H1 (cell line): ENCODE measurements around the gene IL22RA2. TPM values are rescaled to one million over a fixed set of nuclear protein-coding genes. Genes with fewer than 3 reads are reported as not detected.

ENCODE experiments used
- CTCF ChIA-PET: fragments of 300-600 bp; sonication (Branson Sonifier 250); formaldehyde crosslinking; loops from one replicate; lab custom pipeline; 2021; ENCODE audit not compliant: partially characterized antibody; lab: Charles Lee
- POLR2A ChIA-PET: fragments of 300-600 bp; sonication (Branson Sonifier 250); formaldehyde crosslinking; loops from one replicate; lab custom pipeline; 2021; ENCODE audit warnings: inconsistent platforms; ENCODE audit not compliant: partially characterized antibody; lab: Charles Lee
- DNase-seq, 2 experiments: peaks; one replicate each; pipeline versions ENCODE4 v3.0.0 to v3.0.0-alpha.2; 2010 to 2022; ENCODE audit warnings: low spot score in 2 of 2, low read depth in 1 of 2, mixed read lengths in 1 of 2
- FAIRE-seq: peaks from 2 replicates; lab custom pipeline; 2011; peaks lifted over from hg19 to GRCh38; lab: Jason Lieb, UNC
- H2AFZ ChIP-seq: 2 replicates; pipeline ENCODE4 v1.8.1; 2012; ENCODE audit warnings: low read length, inconsistent platforms
- H2AK5ac ChIP-seq: 2 replicates; pipeline ENCODE4 v1.6.1; 2013; ENCODE audit warnings: low read depth, low read length
- H2BK120ac ChIP-seq: replicated peaks from 2 replicates; pipeline ENCODE3; 2013; ENCODE audit warnings: low read depth, low read length, inconsistent platforms
- H2BK12ac ChIP-seq: 2 replicates; pipeline ENCODE4 v1.6.1; 2013; ENCODE audit warnings: low read depth, low read length
- H2BK15ac ChIP-seq: 2 replicates; pipeline ENCODE4 v1.6.1; 2013; ENCODE audit warnings: low read length
- H2BK20ac ChIP-seq: 2 replicates; pipeline ENCODE4 v1.6.1; 2013; ENCODE audit warnings: low read length
- H2BK5ac ChIP-seq: 2 replicates; pipeline ENCODE4 v1.6.1; 2013; ENCODE audit warnings: low read depth, low read length
- H3K14ac ChIP-seq: 2 replicates; pipeline ENCODE4 v1.6.1; 2013; ENCODE audit warnings: inconsistent platforms; ENCODE audit not compliant: insufficient read length
- H3K18ac ChIP-seq: 2 replicates; pipeline ENCODE4 v1.6.1; 2013; ENCODE audit warnings: low read length; ENCODE audit errors: extremely low read depth
- H3K23ac ChIP-seq: 2 replicates; pipeline ENCODE4 v1.6.1; 2013; ENCODE audit warnings: inconsistent platforms; ENCODE audit not compliant: insufficient read length
- H3K23me2 ChIP-seq: 2 replicates; pipeline ENCODE4 v1.6.1; 2013; ENCODE audit warnings: low read depth, low read length
- H3K27ac ChIP-seq: 2 replicates; pipeline ENCODE4 v1.6.1; 2011; ENCODE audit warnings: low read depth, low read length, inconsistent platforms
- H3K27me3 ChIP-seq, 4 experiments: replicated peaks in 1 of 4; 1 replicate in 1 of 4; 2 replicates in 3 of 4; pipeline versions ENCODE4 v1.6.1 to v1.8.1; 2011 to 2013; ENCODE audit warnings: low read length in 3 of 4, mild to moderate bottlenecking in 3 of 4, inconsistent platforms in 2 of 4, mixed read lengths in 2 of 4, moderate library complexity in 1 of 4; ENCODE audit not compliant: control insufficient read depth in 3 of 4, insufficient read depth in 3 of 4; ENCODE audit errors: extremely low read depth in 1 of 4
- H3K36me3 ChIP-seq, 4 experiments: 2 replicates each; pipeline versions ENCODE4 v1.6.1 to v1.8.1; 2011 to 2013; ENCODE audit warnings: mild to moderate bottlenecking in 4 of 4, low read length in 3 of 4, moderate library complexity in 2 of 4, control low read depth in 1 of 4, inconsistent platforms in 1 of 4; ENCODE audit not compliant: insufficient read depth in 4 of 4, control insufficient read depth in 2 of 4
- H3K4ac ChIP-seq: replicated peaks from 2 replicates; pipeline ENCODE3; 2013; ENCODE audit warnings: low read length, low read depth, mixed read lengths, inconsistent platforms; ENCODE audit not compliant: insufficient read length
- H3K4me1 ChIP-seq, 4 experiments: replicated peaks in 1 of 4; 1 replicate in 1 of 4; 2 replicates in 3 of 4; pipeline versions ENCODE4 v1.6.1 to v1.8.1; 2011 to 2013; ENCODE audit warnings: low read length in 3 of 4, inconsistent platforms in 2 of 4, mixed read lengths in 1 of 4; ENCODE audit not compliant: insufficient read depth in 4 of 4, control insufficient read depth in 3 of 4
- H3K4me2 ChIP-seq, 2 experiments: 2 replicates each; pipeline versions ENCODE4 v1.6.1 to v1.8.1; 2011 to 2013; ENCODE audit warnings: low read depth in 2 of 2, low read length in 2 of 2, control low read depth in 1 of 2, inconsistent platforms in 1 of 2, mild to moderate bottlenecking in 1 of 2; ENCODE audit not compliant: insufficient read depth in 1 of 2
- H3K4me3 ChIP-seq, 4 experiments: fragments of 200-600, 300-600 bp in 1 of 4; sonication (generic), shearing (Covaris generic), sonication (Bioruptor Twin) in 1 of 4; 2 replicates each; pipeline versions ENCODE4 v1.5.1 to v1.8.1; 2011 to 2016; ENCODE audit warnings: low read length in 4 of 4, low read depth in 3 of 4, control low read depth in 2 of 4, inconsistent platforms in 2 of 4, mild to moderate bottlenecking in 2 of 4, mixed read lengths in 1 of 4, moderate library complexity in 1 of 4; ENCODE audit not compliant: insufficient read depth in 2 of 4; ENCODE audit errors: extremely low read depth in 1 of 4
- H3K56ac ChIP-seq: replicated peaks from 2 replicates; pipeline ENCODE3; 2013; ENCODE audit warnings: low read depth, mild to moderate bottlenecking, mixed read lengths, low read length, inconsistent platforms; ENCODE audit not compliant: insufficient read length
- H3K79me1 ChIP-seq: 2 replicates; pipeline ENCODE4 v1.6.1; 2013; ENCODE audit warnings: low read depth, low read length, control low read depth
- H3K79me2 ChIP-seq, 2 experiments: 2 replicates each; pipeline versions ENCODE4 v1.6.1 to v1.8.1; 2012 to 2013; ENCODE audit warnings: low read length in 2 of 2, mild to moderate bottlenecking in 2 of 2, inconsistent platforms in 1 of 2; ENCODE audit not compliant: insufficient read depth in 2 of 2, control insufficient read depth in 1 of 2
- H3K9ac ChIP-seq, 4 experiments: replicated peaks in 1 of 4; 1 replicate in 1 of 4; 2 replicates in 3 of 4; pipeline versions ENCODE4 v1.6.1 to v1.8.1; 2011 to 2013; ENCODE audit warnings: low read depth in 3 of 4, low read length in 3 of 4, control low read depth in 2 of 4, mild to moderate bottlenecking in 2 of 4, moderate library complexity in 2 of 4, inconsistent platforms in 1 of 4; ENCODE audit errors: extremely low read depth in 1 of 4
- H3K9me3 ChIP-seq, 2 experiments: 2 replicates each; pipeline versions ENCODE4 v1.6.1 to v1.8.1; 2012 to 2013; ENCODE audit warnings: mild to moderate bottlenecking in 2 of 2, moderate library complexity in 2 of 2, control low read depth in 1 of 2, inconsistent platforms in 1 of 2, low read depth in 1 of 2, low read length in 1 of 2, mixed read lengths in 1 of 2; ENCODE audit not compliant: insufficient read depth in 2 of 2
- H4K20me1 ChIP-seq, 2 experiments: replicated peaks in 1 of 2; 2 replicates each; pipeline versions ENCODE3 to v1.8.1; 2011 to 2013; ENCODE audit warnings: inconsistent platforms in 2 of 2, low read length in 2 of 2, mild to moderate bottlenecking in 1 of 2; ENCODE audit not compliant: insufficient read depth in 2 of 2, control insufficient read depth in 1 of 2
- H4K5ac ChIP-seq: 2 replicates; pipeline ENCODE4 v1.6.1; 2013; ENCODE audit warnings: low read length, low read depth, mixed read lengths, inconsistent platforms; ENCODE audit not compliant: insufficient read length
- H4K8ac ChIP-seq: 2 replicates; pipeline ENCODE4 v1.8.0; 2013; ENCODE audit warnings: mild to moderate bottlenecking, moderate library complexity, low read length, inconsistent platforms; ENCODE audit not compliant: insufficient read depth; ENCODE audit errors: extremely low read depth
- H4K91ac ChIP-seq: replicated peaks from 2 replicates; pipeline ENCODE3; 2013; ENCODE audit warnings: low read length, mixed read lengths, inconsistent platforms; ENCODE audit not compliant: insufficient read length
- ATF3 ChIP-seq: IDR thresholded peaks from 2 replicates; pipeline ENCODE4 v1.6.1; 2011; ENCODE audit warnings: low read depth, mild to moderate bottlenecking, low read length; ENCODE audit not compliant: insufficient read depth
- CREB1 ChIP-seq: IDR thresholded peaks from 2 replicates; pipeline ENCODE4 v1.6.1; 2012; ENCODE audit warnings: inconsistent platforms
- EZH2 ChIP-seq: fragments of 200-600 bp; sonication (generic); IDR thresholded peaks from 2 replicates; pipeline ENCODE4 v1.7.1; 2012; ENCODE audit warnings: low read depth, mild to moderate bottlenecking, moderate library complexity, low read length, inconsistent platforms; ENCODE audit not compliant: severe bottlenecking
- GABPA ChIP-seq: IDR thresholded peaks from 2 replicates; pipeline ENCODE4 v1.6.1; 2011; ENCODE audit warnings: mild to moderate bottlenecking, low read length, moderate library complexity, borderline replicate concordance; ENCODE audit not compliant: insufficient read depth
- NRF1 ChIP-seq: IDR thresholded peaks from 2 replicates; pipeline ENCODE4 v1.6.1; 2011; ENCODE audit warnings: mild to moderate bottlenecking, low read depth, low read length, improper control_type of control experiment
- POU5F1 ChIP-seq: IDR thresholded peaks from 2 replicates; pipeline ENCODE4 v1.6.1; 2011; ENCODE audit warnings: low read depth, mild to moderate bottlenecking, low read length, moderate library complexity
- RAD21 ChIP-seq, 2 experiments: IDR thresholded peaks in 1 of 2; conservative IDR thresholded peaks in 1 of 2; 2 replicates each; pipeline ENCODE4 v1.6.1; 2011; ENCODE audit warnings: low read depth in 2 of 2, low read length in 2 of 2, improper control_type of control experiment in 1 of 2, inconsistent platforms in 1 of 2, mild to moderate bottlenecking in 1 of 2, moderate library complexity in 1 of 2
- SP1 ChIP-seq: IDR thresholded peaks from 2 replicates; pipeline ENCODE4 v1.6.1; 2011; ENCODE audit warnings: low read depth, low read length
- TAF7 ChIP-seq: optimal IDR thresholded peaks from 2 replicates; pipeline ENCODE3; 2011; ENCODE audit warnings: low read depth, mild to moderate bottlenecking, inconsistent platforms, low read length, moderate library complexity, borderline replicate concordance
- USF2 ChIP-seq: IDR thresholded peaks from 2 replicates; pipeline ENCODE4 v1.6.1; 2011; ENCODE audit warnings: low read length, improper control_type of control experiment
- WGBS, 2 experiments: shearing (Covaris generic) in 1 of 2; methylation state at CpG; one replicate each; pipeline versions ENCODE4 v1.1.6 to v1.1.7; 2013 to 2015; ENCODE audit warnings: low lambda C conversion rate in 2 of 2, mixed read lengths in 2 of 2, inconsistent platforms in 1 of 2, low coverage in 1 of 2, missing lambda C conversion rate in 1 of 2; ENCODE audit not compliant: insufficient replicate concordance in 2 of 2, insufficient coverage in 1 of 2, insufficient read length in 1 of 2; ENCODE audit errors: extremely low coverage in 1 of 2, missing lambda C conversion rate in 1 of 2; 5-methylcytosine and 5-hydroxymethylcytosine counted together
- polyA plus RNA-seq, 7 experiments: library from polyadenylated mRNA; depleted of rRNA in 3 of 7; stranded (reverse) in 5 of 7; unstranded in 2 of 7; fragments of >200 nt in 5 of 7; fragments of 200-250 nt in 2 of 7; gene quantifications; 1 replicate in 5 of 7; 2 replicates in 1 of 7; 4 replicates in 1 of 7; pipeline versions ENCODE4 v1.2.1 to v1.2.3, GENCODE V29; 2011 to 2013; ENCODE audit warnings: missing spikeins in 2 of 7, mixed read lengths in 2 of 7
- total RNA-seq: library from RNA; stranded (reverse); fragmentation: NEBNext Ultra II Directional; extraction: Animal tissue kit (Norgen Biotek cat#: 25700); gene quantifications from 2 replicates; pipeline ENCODE4 v1.2.1, GENCODE V29; 2021

The IL22RA2 gene
- total and polyA plus RNA-seq, 2 of the 8 experiments (the other 6 are each of a cell fraction or from before 2014, with no cell fraction given), result not detected

- Histone ChIP-seq H3K79me2 (no peaks in the 10 kb centered on the region), H4K20me1 (no peaks in the 10 kb centered on the region), H3K56ac (no peak overlapping the region), H2BK15ac (no peak overlapping the region), H3K4ac (no peak overlapping the region), H4K91ac (no peak overlapping the region), H2AK5ac (no peak overlapping the region), H3K4me3 (no peak overlapping the region), H3K27ac (no peak overlapping the region), H2BK12ac (no peak overlapping the region), H2AFZ (no peak overlapping the region), H3K4me2 (no peak overlapping the region), H2BK5ac (no peak overlapping the region), H3K18ac (no peak overlapping the region), H4K8ac (no peak overlapping the region), H4K5ac (no peak overlapping the region), H3K14ac (no peak overlapping the region), H3K79me1 (no peaks in the 10 kb centered on the region), H3K23me2 (no peaks in the 10 kb centered on the region; the same call in 1 of the 2 replicates), H3K27me3 (no peaks in the 10 kb centered on the region), H3K36me3 (no peaks in the 10 kb centered on the region), H3K23ac (no peak overlapping the region), H3K9me3 (peaks cover 2 to 8% of the 10 kb centered on the region in 2 experiments; a peak in 1 of 4 replicates), H2BK120ac (no peak overlapping the region), H3K4me1 (no peaks in the 10 kb centered on the region; a peak in 1 of 7 replicates), H3K9ac (no peak overlapping the region), H2BK20ac (no peak overlapping the region)
- ChIA-PET POLR2A (no interaction called here), CTCF (interaction anchor here (0.7 to 1.5 kb wide), 2 partner anchors 8 to 18 kb away, joined by 3 to 4 read pairs; no protein-coding TSS in a partner anchor)
- 91% methylated on average over 3 of the region's 3 CpGs; no CpG with 5 or more reads in 1 of the 2 experiments for WGBS, 2 experiments
- no peak for FAIRE-seq
- no peak for DNase-seq
- TF ChIP-seq NRF1 (no peak), USF2 (no peak), POU5F1 (no peak), EZH2 (no peak), GABPA (no peak), CREB1 (no peak), SP1 (no peak), TAF7 (no peak), RAD21 (IDR thresholded peaks at IDR 0.05 in 1 of 2, conservative IDR thresholded peaks at IDR 0.05 in 1 of 2; ENCODE audit: low read depth in 2 of 2, low read length in 2 of 2) (no peak), ATF3 (no peak)
Measured at GRCh38 chr6:137102050-137102848, 71.2 kb downstream of the IL22RA2 start.
